Upper lobe of left lung (tissue), 6 donors: ENCODE results near the gene C9orf50. TPM values are rescaled to one million over a fixed set of nuclear protein-coding genes. Genes with fewer than 3 reads are reported as not detected.

ENCODE experiments used
- ATAC-seq, 2 donors: fragments of 200-7000 bp; cut with Tn5 transposase; one replicate each; pipeline ENCODE4 v1.9.1; 2022; ENCODE audit warnings: mild to moderate bottlenecking in 2 of 2, moderate library complexity in 2 of 2; ENCODE audit not compliant: low FRiP score in 2 of 2
- DNase-seq, 2 donors: peaks; one replicate each; pipeline ENCODE4 v3.0.0-alpha.2; 2019 to 2020
- H3K27ac ChIP-seq, 4 donors: fragments of 200-600 bp; sonication (generic); one replicate each; pipeline ENCODE4 v1.5.1; 2016 to 2019
- H3K27me3 ChIP-seq, 4 donors: fragments of 200-600 bp; sonication (generic); one replicate each; pipeline ENCODE4 v1.5.1; 2017 to 2019
- H3K36me3 ChIP-seq, 4 donors: fragments of 200-600 bp; sonication (generic); one replicate each; pipeline ENCODE4 v1.5.1; 2016 to 2019
- H3K4me1 ChIP-seq, 4 donors: fragments of 200-600 bp; sonication (generic); one replicate each; pipeline ENCODE4 v1.5.1; 2018 to 2019
- H3K4me3 ChIP-seq, 4 donors: fragments of 200-600 bp; sonication (generic); one replicate each; pipeline ENCODE4 v1.5.1; 2017 to 2019; ENCODE audit warnings: mild to moderate bottlenecking in 2 of 4, moderate library complexity in 1 of 4
- H3K9me3 ChIP-seq, 4 donors: fragments of 200-600 bp; sonication (generic); one replicate each; pipeline ENCODE4 v1.5.1; 2018 to 2019
- EP300 ChIP-seq, 4 donors: sonication (generic); formaldehyde crosslinking; IDR thresholded peaks; one replicate each; pipeline ENCODE4 v1.5.1; 2017; ENCODE audit warnings: antibody characterized with exemption in 4 of 4, control low read depth in 2 of 4
- POLR2A ChIP-seq, 4 donors: fragments of 450-650 bp; IDR thresholded peaks; one replicate each; pipeline ENCODE4 v1.5.1; 2016 to 2017; ENCODE audit warnings: antibody characterized with exemption in 4 of 4, mild to moderate bottlenecking in 2 of 4
- POLR2AphosphoS5 ChIP-seq, 2 donors: sonication (generic); formaldehyde crosslinking; IDR thresholded peaks; one replicate each; pipeline ENCODE4 v1.5.1; 2017; ENCODE audit warnings: antibody characterized with exemption in 2 of 2
- WGBS, 2 donors: methylation state at CpG; one replicate each; pipeline ENCODE4 v1.1.5; 2017 to 2018; 5-methylcytosine and 5-hydroxymethylcytosine counted together
- total RNA-seq, 6 donors: library from RNA; depleted of rRNA in 4 of 6; stranded (reverse); fragments of >200 nt in 4 of 6; gene quantifications; one replicate each; pipeline versions ENCODE4 v1.1.0 to v1.2.1, GENCODE V29; 2016 to 2021
- TF ChIP-seq, protein P1 (sequence below), 6 experiments: fragments of 450-650 bp in 4 of 6; fragments of 200-600 bp in 2 of 6; sonication (generic) in 2 of 6; IDR thresholded peaks; one replicate each; pipeline ENCODE4 v1.5.1; 2016 to 2019; ENCODE audit warnings: antibody characterized with exemption in 6 of 6
- donor health status: DM: no; HTN: no; CAD: no; lungs with moderate emphysema.
- donor health status: DM: no; HTN: yes; CAD: no; lungs with severe emphysema.

The C9orf50 gene
- total RNA-seq, 6 donors from 2014 or later, result not detected

- DNase-seq, result no peak
- Histone ChIP-seq H3K9me3 (no peaks in the 10 kb centered on the region), H3K4me3 (no peak overlapping the region), H3K4me1 (peaks cover 23 to 26% (median 24%) of the 10 kb centered on the region in 4 donors), H3K27me3 (no peaks in the 10 kb centered on the region), H3K36me3 (no peaks in the 10 kb centered on the region), H3K27ac (no peak overlapping the region)
- 81 to 82% methylated on average over 9 of the region's 9 CpGs for WGBS, 2 donors
- TF ChIP-seq, protein P1, sequence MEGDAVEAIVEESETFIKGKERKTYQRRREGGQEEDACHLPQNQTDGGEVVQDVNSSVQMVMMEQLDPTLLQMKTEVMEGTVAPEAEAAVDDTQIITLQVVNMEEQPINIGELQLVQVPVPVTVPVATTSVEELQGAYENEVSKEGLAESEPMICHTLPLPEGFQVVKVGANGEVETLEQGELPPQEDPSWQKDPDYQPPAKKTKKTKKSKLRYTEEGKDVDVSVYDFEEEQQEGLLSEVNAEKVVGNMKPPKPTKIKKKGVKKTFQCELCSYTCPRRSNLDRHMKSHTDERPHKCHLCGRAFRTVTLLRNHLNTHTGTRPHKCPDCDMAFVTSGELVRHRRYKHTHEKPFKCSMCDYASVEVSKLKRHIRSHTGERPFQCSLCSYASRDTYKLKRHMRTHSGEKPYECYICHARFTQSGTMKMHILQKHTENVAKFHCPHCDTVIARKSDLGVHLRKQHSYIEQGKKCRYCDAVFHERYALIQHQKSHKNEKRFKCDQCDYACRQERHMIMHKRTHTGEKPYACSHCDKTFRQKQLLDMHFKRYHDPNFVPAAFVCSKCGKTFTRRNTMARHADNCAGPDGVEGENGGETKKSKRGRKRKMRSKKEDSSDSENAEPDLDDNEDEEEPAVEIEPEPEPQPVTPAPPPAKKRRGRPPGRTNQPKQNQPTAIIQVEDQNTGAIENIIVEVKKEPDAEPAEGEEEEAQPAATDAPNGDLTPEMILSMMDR (IDR thresholded peaks at IDR 0.05), result no peak
- no peak for TF ChIP-seq EP300 (IDR thresholded peaks at IDR 0.05)
- ATAC-seq, result no peak
Observed at GRCh38 chr9:129601082-129601674, 19.7 kb downstream of the C9orf50 start.

DNA sequence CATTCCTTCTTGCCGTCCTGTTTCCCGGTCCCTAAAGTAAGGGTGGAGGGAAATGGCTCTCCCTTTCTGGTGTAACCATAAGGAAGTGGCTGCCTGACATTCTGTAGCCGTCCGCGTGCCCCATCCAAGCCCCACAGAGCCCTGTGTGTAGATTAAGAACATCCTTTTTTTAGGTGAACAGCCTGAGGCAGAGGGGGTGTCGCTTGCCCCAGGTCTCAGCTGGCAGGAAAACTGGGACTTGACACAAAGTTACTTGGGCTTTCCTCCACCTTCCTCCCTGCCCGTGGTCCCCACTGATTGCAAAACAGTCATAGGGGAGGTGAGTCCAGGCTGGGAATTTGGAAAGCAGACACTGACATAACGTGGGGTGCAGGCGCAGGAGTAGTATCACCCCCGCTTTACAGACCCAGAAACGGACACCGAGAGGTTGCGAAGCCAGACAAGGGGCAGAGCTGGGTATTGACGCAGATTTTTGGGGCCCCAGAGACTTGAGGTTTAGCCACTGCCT is 22.8 kb downstream of the C9orf50 start:
- peaks cover 27 to 40% (median 32%) of the 10 kb centered on the region in 4 donors for H3K4me1 ChIP-seq
- peak overlapping the region; percentile 78 to 93 (median 90) for H3K27ac ChIP-seq
- no peak for DNase-seq
- no peaks in the 10 kb centered on the region for H3K27me3 ChIP-seq
- no peaks in the 10 kb centered on the region for H3K36me3 ChIP-seq
- WGBS, 2 donors, result 44 to 54% methylated on average over 11 to 14 of the region's 14 CpGs
- peak overlapping the region in 3 of 4 donors; percentile 41 to 55 (median 44) for H3K4me3 ChIP-seq
- TF ChIP-seq POLR2A (IDR thresholded peaks at IDR 0.05) (no peak), EP300 (IDR thresholded peaks at IDR 0.05) (no peak), POLR2AphosphoS5 (IDR thresholded peaks at IDR 0.05) (no peak)
- TF ChIP-seq, protein P1 (IDR thresholded peaks at IDR 0.05), result no peak
- ATAC-seq, result no peak
- H3K9me3 ChIP-seq, result no peaks in the 10 kb centered on the region

- Histone ChIP-seq H3K4me3 (peak overlapping the region; percentile 41 to 55 (median 42)), H3K36me3 (no peaks in the 10 kb centered on the region), H3K4me1 (peaks cover 25 to 38% (median 32%) of the 10 kb centered on the region in 4 donors), H3K9me3 (no peaks in the 10 kb centered on the region), H3K27ac (peak overlapping the region; percentile 78 to 93 (median 90)), H3K27me3 (no peaks in the 10 kb centered on the region)
- DNase-seq (peak; percentile 70 to 95), ATAC-seq (peak; percentile 64 to 83)
- TF ChIP-seq, protein P1 (IDR thresholded peaks at IDR 0.05), result no peak
- TF ChIP-seq EP300 (IDR thresholded peaks at IDR 0.05) (no peak), POLR2AphosphoS5 (IDR thresholded peaks at IDR 0.05) (no peak), POLR2A (IDR thresholded peaks at IDR 0.05) (peak in 1 of 4 donors; percentile 43)
- 10% methylated on average over 9 of the region's 57 CpGs; no CpG with 5 or more reads in 1 of the 2 donors for WGBS, 2 donors
Observed at GRCh38 chr9:129597355-129598088, 23.4 kb downstream of the C9orf50 start.

DNA sequence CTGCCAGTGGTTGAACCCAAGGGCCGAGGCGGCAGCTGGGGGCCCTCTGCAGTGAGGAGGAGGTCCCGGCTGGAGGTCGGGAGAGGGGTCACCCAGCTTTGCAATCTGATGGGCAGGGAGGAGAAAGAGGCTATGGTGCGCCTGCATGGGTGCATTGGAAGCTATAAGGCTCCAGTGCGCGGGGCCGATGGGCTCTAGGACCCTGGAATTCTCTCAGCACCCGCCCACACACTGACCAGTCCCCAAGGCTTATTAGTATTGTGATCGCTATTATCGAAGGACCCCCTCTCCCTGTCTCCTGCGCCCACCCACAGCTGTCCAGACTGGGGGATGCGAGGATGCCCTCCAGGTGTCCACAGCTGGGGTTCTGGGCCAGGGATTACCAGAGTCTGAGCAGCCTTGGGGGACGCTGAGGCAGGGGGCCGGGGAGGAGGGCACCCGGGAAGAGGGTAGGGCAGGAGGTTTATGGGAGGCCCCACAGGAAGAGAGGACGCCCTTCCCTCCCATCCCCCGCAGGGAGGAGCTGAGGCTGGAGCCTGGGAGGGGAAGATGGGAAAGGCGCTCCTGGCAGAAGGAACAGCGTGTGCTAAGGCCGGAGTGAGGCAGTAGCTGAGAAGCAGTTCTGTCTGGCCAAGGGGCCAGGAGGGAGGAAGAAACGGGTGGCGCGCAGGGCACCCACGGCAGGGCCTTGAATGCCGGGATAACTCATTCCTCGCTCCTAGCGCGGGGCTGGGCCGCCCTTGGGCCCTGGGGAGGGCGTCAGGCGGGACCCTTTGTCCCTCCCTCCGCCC is 24.2 kb downstream of the C9orf50 start:
- peak overlapping the region; percentile 41 to 55 (median 42) for H3K4me3 ChIP-seq
- peaks cover 25 to 38% (median 32%) of the 10 kb centered on the region in 4 donors for H3K4me1 ChIP-seq
- no peaks in the 10 kb centered on the region for H3K27me3 ChIP-seq
- DNase-seq (peak in 1 of 2 donors; percentile 61), ATAC-seq (peak; percentile 56 to 80)
- TF ChIP-seq POLR2A (IDR thresholded peaks at IDR 0.05) (no peak), POLR2AphosphoS5 (IDR thresholded peaks at IDR 0.05) (peak; percentile 40 to 84), EP300 (IDR thresholded peaks at IDR 0.05) (peak in 1 of 4 donors; percentile 53)
- TF ChIP-seq, protein P1 (IDR thresholded peaks at IDR 0.05), result no peak
- H3K9me3 ChIP-seq, result no peaks in the 10 kb centered on the region
- 39 to 44% methylated on average over 20 to 29 of the region's 33 CpGs for WGBS, 2 donors
- H3K27ac ChIP-seq, result peak overlapping the region; percentile 78 to 93 (median 90)
- H3K36me3 ChIP-seq, result no peaks in the 10 kb centered on the region
